ENCODE results near the gene IFT172. TPM values are rescaled to one million over a fixed set of nuclear protein-coding genes. Genes with fewer than 3 reads are reported as not detected.

IFT172 gene
- total and polyA plus RNA-seq, 2 of the 4 experiments (the other 2 are of a cell fraction), result 18.8 to 25.5 TPM

DNA sequence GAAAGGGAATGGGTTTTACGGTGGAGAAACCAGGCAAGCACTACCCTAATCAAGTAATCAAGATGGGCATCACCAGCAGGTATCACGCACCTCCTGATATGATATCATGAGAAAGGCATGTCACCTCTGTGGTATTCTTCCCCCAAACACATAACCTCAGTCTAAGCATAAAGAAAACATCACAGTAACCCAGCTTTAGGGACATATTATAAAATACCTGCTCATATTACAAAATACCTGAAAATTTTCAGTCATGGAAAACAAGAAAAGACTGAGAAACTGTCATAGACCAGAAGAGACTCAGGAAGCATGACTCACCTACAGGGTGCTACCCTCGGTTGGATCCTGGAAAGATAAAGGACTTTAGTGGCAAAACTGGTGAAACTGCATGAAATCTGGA lies 37.6 kb upstream of the IFT172 start:
- no peak overlapping the region for H3K9ac ChIP-seq (ENCODE audit: low read depth, low read length)
- POLR2A ChIA-PET (ENCODE audit: unreplicated experiment), result no interaction called here
- H4K5ac ChIP-seq (ENCODE audit: low read depth, low read length), result no peak overlapping the region
- no peak overlapping the region for H4K91ac ChIP-seq (ENCODE audit: insufficient read depth, low read depth, low read length)
- no peak overlapping the region for H3K18ac ChIP-seq (ENCODE audit: low read depth, low read length)
- no peak overlapping the region for H3K23ac ChIP-seq (ENCODE audit: low read depth, low read length)
- H3K4me3 ChIP-seq (ENCODE audit: insufficient read depth, low read depth, low read length), result no peak overlapping the region
- no peak overlapping the region for H3K4me2 ChIP-seq (ENCODE audit: low read depth, low read length)
- H2BK15ac ChIP-seq (ENCODE audit: low read depth, low read length), result no peak overlapping the region
- H3K4me1 ChIP-seq (ENCODE audit: control insufficient read depth, insufficient read depth, low read length), result no peaks in the 10 kb centered on the region
- no peak overlapping the region for H2AFZ ChIP-seq (replicated peaks; ENCODE audit: low read length, poor library complexity)
- H3K27me3 ChIP-seq (ENCODE audit: control insufficient read depth, insufficient read depth, low read length), result peaks cover 19% of the 10 kb centered on the region
- no peak overlapping the region for H3K14ac ChIP-seq (replicated peaks; ENCODE audit: low read depth, low read length)
- TF ChIP-seq BHLHE40 (IDR thresholded peaks at IDR 0.05; ENCODE audit: low read depth, low read length) (no peak), POLR2A (IDR thresholded peaks at IDR 0.05; ENCODE audit: low read depth, low read length) (no peak), SMC3 (IDR thresholded peaks at IDR 0.05; ENCODE audit: low read depth, low read length) (no peak), RFX5 (IDR thresholded peaks at IDR 0.05; ENCODE audit: low read depth, low read length) (no peak), USF2 (IDR thresholded peaks at IDR 0.05; ENCODE audit: low read depth, low read length) (no peak), NFE2L2 (IDR thresholded peaks at IDR 0.05; ENCODE audit: low read depth, low read length) (no peak), RCOR1 (IDR thresholded peaks at IDR 0.05; ENCODE audit: insufficient replicate concordance, low read length) (no peak), MXI1 (IDR thresholded peaks at IDR 0.05; ENCODE audit: borderline replicate concordance, low read depth, low read length) (no peak), FOS (IDR thresholded peaks at IDR 0.05; ENCODE audit: low read depth, low read length) (no peak), CHD1 (IDR thresholded peaks at IDR 0.05; ENCODE audit: low read depth, low read length) (no peak), ELK1 (IDR thresholded peaks at IDR 0.05; ENCODE audit: borderline replicate concordance, low read depth, low read length) (no peak), RAD21 (IDR thresholded peaks at IDR 0.05; ENCODE audit: low read length) (no peak)
- no peak overlapping the region for H3K4ac ChIP-seq (ENCODE audit: low read depth, low read length)
- dilution Hi-C loops (cut with HindIII; ENCODE audit: low sequenced_read_pairs, unreplicated experiment), result no loop called here
- H3K27ac ChIP-seq (ENCODE audit: insufficient read depth, low read length), result no peak overlapping the region
- in situ Hi-C loops (cut with MboI; ENCODE audit: low sequenced_read_pairs), result no loop called here
- intact Hi-C loops (cut with micrococcal nuclease), result no loop called here
- H2AK9ac ChIP-seq (replicated peaks; ENCODE audit: low read depth, low read length, poor library complexity), result no peak overlapping the region
- no peak overlapping the region for H2BK120ac ChIP-seq (ENCODE audit: low read depth, low read length)
- no peak overlapping the region for H2AK5ac ChIP-seq (ENCODE audit: low read depth, low read length)
- no peaks in the 10 kb centered on the region for H4K20me1 ChIP-seq (ENCODE audit: insufficient read depth, low read length)
- no CpG with 5 or more reads among the region's 3 CpGs for WGBS, 2 experiments (ENCODE audit: extremely low coverage in 2 of 2, insufficient read length in 1 of 2)
- H3K79me1 ChIP-seq (ENCODE audit: low read depth in 1 of 2, low read length in 2 of 2), result no peaks in the 10 kb centered on the region
- no peak overlapping the region for H4K8ac ChIP-seq (ENCODE audit: low read depth in 2 of 2, low read length in 2 of 2)
- H3K9me1 ChIP-seq (ENCODE audit: insufficient read depth, low read length), result no peaks in the 10 kb centered on the region
- CTCF ChIA-PET, result no interaction called here
- BruUV-seq (replicated peaks), result no TSS peak
- DNase-seq (no peak), ATAC-seq (ENCODE audit: low read depth) (no peak)
- no peaks in the 10 kb centered on the region for H3K36me3 ChIP-seq (ENCODE audit: control insufficient read depth, insufficient read depth, low read length)
- H3K9me3 ChIP-seq (ENCODE audit: control insufficient read depth, insufficient read depth, low read length), result 0 out of 2 replicates have a peak, but pooled peaks cover 2% of the 10 kb centered on the region
- H2BK5ac ChIP-seq (ENCODE audit: low read depth, low read length, poor library complexity, severe bottlenecking), result no peak overlapping the region
- no peak overlapping the region for H2BK20ac ChIP-seq (ENCODE audit: low read depth, low read length)
- no peak overlapping the region for H3K56ac ChIP-seq (ENCODE audit: extremely low read depth, insufficient read depth, low read length)
